HG02571 (cell line): ENCODE data around the gene NPAS1.
"Not testable (repeated sequence)": the region's sequence is repeated elsewhere in the genome, so short reads cannot be mapped to it uniquely, and the experiment has no call there.

Experiments used
- ATAC-seq: cut with Tn5 transposase; IDR thresholded peaks from one replicate; pipeline ENCODE4 v1.9.1; 2021; ENCODE audit warnings: mild to moderate bottlenecking, moderate library complexity; ENCODE audit not compliant: unreplicated experiment

The NPAS1 gene

DNA sequence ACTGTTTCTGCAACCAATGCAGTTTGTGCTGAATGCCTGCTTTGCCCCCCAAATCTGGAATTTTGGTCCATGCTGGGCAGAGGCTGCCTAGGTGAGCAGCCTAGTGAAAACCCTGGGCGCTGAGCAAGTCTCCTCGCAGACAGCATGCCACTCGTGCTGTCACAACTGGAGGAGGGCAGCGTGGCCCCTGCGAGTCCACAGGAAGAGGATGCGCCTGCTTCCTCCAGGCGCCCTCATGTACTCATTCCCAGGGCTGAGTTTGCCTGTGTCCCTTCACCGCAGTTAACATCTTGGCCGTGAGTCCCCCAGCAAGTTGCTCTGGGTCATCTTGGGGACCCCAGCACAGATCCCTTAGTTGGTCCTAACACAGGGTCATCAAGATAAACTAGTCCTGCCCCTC lies 55.0 kb downstream of the NPAS1 start:
- no peak for ATAC-seq

DNA sequence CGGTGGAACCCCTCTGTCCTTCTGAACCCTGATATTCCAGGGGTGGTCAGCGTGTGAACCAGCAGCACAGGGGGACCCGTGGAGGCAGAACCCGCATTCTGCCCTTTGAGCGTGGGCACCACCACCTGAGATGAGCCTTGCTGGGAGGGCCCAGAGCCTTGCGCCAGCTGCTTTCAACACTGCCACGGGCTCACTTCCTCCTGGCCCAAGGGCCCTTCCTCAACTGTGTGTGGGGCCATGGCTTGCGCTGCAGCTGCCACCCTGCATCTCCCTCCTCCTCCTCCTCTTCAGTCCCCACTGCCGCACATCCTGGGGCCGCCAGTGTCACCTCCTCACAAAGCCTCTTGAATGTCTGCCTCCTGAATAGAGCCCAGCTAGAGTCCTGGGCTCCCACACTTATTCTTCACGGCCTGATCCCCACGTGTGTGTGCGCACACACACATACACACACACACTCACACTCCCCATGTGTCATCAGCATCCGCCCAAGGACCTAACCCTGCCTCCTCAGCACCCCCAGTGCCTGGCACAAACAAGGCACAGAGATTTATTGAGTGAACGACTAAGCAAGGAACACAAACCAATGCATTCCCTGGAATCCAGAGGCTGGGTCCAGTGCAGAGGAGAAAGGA lies 55.7 kb downstream of the NPAS1 start:
- ATAC-seq: no peak

GRCh38 chr19:47075941-47076340 lies 56.3 kb downstream of the NPAS1 start:
- no peak for ATAC-seq

- not testable (repeated sequence) for ATAC-seq
Measured at GRCh38 chr19:47078351-47078750, 58.7 kb downstream of the NPAS1 start.

GRCh38 chr19:47081095-47081494 lies 61.5 kb downstream of the NPAS1 start:
- ATAC-seq: no peak

GRCh38 chr19:47082493-47082892 lies 62.9 kb downstream of the NPAS1 start:
- no peak for ATAC-seq

DNA sequence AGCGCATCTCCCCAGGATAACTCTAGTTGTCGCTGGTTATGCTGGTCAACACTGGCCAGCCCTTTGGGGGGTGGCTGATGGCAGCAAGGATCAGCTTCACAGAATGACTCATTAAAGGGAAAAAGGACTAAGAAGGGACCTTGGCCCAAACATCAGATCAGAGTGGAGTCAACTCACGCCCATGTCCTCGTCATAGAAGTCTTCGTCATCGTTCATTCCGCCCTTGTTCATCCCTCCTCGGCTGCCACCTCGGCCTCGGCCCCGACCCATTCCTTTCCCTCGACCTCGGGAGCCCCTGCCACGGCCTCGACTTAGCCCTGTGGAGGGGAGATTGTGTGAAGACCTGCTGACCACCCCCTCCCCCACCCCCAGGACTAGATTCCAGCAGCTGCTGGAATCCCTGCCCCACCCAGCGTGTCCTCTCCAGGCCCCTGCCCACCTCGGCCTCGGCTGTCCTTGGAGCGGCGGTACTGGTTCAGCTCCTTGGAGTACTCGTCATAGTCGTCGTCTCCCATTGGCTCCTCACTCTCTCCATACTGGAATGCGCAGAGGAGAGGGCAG lies 65.3 kb downstream of the NPAS1 start:
- no peak for ATAC-seq

DNA sequence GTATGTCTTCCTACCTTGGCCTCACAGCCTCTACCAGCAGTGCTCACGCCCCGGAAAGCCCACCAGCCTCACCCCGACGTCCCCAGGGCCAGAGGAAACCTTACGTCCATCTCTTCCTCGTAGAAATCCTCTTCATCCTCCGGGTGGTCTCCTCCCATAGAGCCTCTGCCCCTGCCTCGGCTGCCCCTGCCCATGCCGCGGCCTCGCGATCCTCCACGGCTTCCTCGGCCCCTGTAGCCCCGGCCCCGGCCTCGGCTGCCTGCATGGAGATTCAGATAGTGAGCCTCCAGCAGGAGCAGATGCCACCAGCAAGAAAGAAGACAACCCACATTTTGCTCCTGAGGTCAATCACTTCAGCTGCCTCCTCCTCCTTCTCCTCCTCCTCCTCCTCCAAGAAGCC lies 66.6 kb downstream of the NPAS1 start:
- ATAC-seq: no peak

- ATAC-seq: no peak
Measured at GRCh38 chr19:47089767-47090350, 70.2 kb downstream of the NPAS1 start.

DNA sequence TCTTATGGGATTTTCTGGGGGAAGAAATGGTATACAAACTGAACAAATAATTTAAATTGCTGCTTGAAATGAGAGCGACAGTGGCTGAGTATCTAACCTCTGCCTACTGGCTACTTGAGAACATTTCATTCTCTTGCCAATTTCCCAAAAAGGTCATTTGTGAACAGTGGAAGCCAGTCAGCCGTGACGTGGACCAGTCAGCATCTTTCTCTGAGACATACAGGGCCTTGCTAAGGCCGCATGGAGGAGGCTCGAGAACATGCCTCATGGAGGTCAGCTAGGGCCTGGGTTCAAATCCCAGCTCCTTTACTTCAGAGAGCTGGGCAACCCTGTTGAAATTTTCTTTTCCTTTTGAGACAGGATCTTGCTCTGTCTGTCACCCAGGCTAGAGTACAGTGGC lies 73.6 kb downstream of the NPAS1 start:
- no peak for ATAC-seq

- ATAC-seq: no peak
Measured at GRCh38 chr19:47093841-47094240, 74.2 kb downstream of the NPAS1 start.

DNA sequence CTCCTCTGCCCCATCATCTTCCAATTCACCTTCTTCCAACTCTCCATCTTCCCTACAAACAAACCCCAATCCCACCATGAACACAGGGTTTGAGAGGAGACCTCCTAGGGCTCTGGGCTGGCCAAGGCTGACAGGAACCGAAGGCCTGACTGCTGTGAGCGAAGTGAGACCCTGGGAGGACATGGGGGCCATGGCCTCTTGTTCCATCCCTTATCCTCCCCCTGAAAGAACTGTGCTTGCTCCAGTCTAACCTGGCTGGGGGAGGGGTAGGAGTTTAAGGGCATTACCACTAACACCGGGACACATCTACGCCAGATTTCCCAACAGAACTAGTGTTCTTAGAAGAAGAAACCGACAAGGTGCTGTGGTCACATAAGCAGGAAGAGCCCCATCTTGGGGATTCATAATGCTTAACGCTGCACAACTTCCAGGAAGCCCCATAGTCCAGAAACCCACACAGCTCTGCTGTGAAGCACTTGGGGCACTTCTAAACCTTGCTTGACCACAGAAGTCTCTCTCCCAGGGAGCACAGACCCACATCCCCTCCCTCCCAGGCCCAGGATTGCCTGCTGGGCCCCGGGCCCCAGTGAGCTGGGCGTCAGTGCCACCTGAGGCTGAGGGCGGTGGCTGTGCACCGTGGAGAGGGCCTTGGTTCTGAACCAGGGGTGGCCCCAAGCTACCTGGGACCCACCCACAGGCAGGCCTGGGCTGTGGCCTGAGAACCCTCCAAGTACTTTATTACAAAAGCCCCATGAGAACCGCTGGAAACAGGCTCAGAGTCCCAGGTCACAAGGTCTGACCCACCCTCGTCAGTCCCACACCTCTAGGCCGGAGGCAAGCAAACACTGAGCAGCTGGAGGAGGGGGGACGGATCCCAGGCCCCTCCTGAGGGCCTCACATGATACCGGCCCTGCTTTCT lies 75.2 kb downstream of the NPAS1 start:
- no peak for ATAC-seq
